GM12891 (cell line): ENCODE results near the gene QPCTL.

Source experiments
- DNase-seq: peaks from one replicate; pipeline ENCODE4 v3.0.0; 2011; ENCODE audit warnings: low spot score; ENCODE audit not compliant: insufficient read length
- FAIRE-seq: peaks from 2 replicates; lab custom pipeline; 2011; peaks lifted over from hg19 to GRCh38; lab: Jason Lieb, UNC
- PAX5 ChIP-seq: IDR thresholded peaks from 2 replicates; pipeline ENCODE4 v1.6.1; 2011; ENCODE audit warnings: low read length, moderate library complexity, mild to moderate bottlenecking; ENCODE audit not compliant: insufficient read depth, severe bottlenecking
- POLR2A ChIP-seq: IDR thresholded peaks from 2 replicates; pipeline ENCODE4 v1.6.1; 2011; ENCODE audit warnings: low read depth, low read length, control low read depth
- POLR2AphosphoS5 ChIP-seq: IDR thresholded peaks from 2 replicates; pipeline ENCODE4 v1.6.1; 2011; ENCODE audit warnings: low read depth, low read length, control low read depth
- POU2F2 ChIP-seq: IDR thresholded peaks from 2 replicates; pipeline ENCODE4 v1.6.1; 2011; ENCODE audit warnings: low read depth, mild to moderate bottlenecking, control low read depth, low read length, moderate library complexity
- SPI1 ChIP-seq: IDR thresholded peaks from 2 replicates; pipeline ENCODE4 v1.6.1; 2011; ENCODE audit warnings: low read depth, low read length, control low read depth
- TAF1 ChIP-seq: IDR thresholded peaks from 2 replicates; pipeline ENCODE4 v1.6.1; 2011; ENCODE audit warnings: low read depth, low read length, control low read depth

The QPCTL gene

GRCh38 chr19:45693106-45693788 lies 781 bp downstream of the QPCTL start:
- peak; percentile 54 for FAIRE-seq
- no peak for TF ChIP-seq TAF1
- TF ChIP-seq POLR2A: no peak
- no peak for TF ChIP-seq PAX5
- no peak for TF ChIP-seq SPI1
- TF ChIP-seq POU2F2: no peak; the same call in 1 of the 2 replicates
- TF ChIP-seq POLR2AphosphoS5: no peak
- no peak for DNase-seq

DNA sequence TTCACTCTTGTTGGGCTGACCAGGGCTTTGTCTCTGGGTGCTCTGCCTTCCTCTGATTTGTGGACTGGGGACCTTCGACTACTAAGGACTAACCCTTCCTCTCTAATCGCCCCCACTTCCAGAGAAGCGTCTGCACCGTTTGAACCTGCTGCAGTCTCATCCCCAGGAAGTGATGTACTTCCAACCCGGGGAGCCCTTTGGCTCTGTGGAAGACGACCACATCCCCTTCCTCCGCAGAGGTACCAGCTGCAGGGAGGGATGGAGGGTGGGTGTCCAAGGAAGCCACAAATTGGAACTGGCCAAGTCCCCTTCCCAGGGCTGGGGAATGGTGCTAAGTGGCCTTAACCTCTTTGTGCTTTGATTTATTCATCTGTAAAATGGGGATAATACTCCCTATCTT lies 9.2 kb downstream of the QPCTL start:
- DNase-seq (no peak), FAIRE-seq (no peak)
- no peak for TF ChIP-seq POU2F2
- TF ChIP-seq TAF1: no peak
- no peak for TF ChIP-seq PAX5
- TF ChIP-seq SPI1: no peak
- no peak for TF ChIP-seq POLR2A
- TF ChIP-seq POLR2AphosphoS5: no peak

GRCh38 chr19:45705115-45705514 lies 12.6 kb downstream of the QPCTL start:
- no peak for TF ChIP-seq POLR2AphosphoS5
- no peak for TF ChIP-seq PAX5
- no peak for TF ChIP-seq POU2F2
- no peak for TF ChIP-seq TAF1
- no peak for TF ChIP-seq SPI1
- no peak; the same call in 1 of the 2 replicates for TF ChIP-seq POLR2A
- FAIRE-seq: peak; percentile 33
- DNase-seq: no peak

DNA sequence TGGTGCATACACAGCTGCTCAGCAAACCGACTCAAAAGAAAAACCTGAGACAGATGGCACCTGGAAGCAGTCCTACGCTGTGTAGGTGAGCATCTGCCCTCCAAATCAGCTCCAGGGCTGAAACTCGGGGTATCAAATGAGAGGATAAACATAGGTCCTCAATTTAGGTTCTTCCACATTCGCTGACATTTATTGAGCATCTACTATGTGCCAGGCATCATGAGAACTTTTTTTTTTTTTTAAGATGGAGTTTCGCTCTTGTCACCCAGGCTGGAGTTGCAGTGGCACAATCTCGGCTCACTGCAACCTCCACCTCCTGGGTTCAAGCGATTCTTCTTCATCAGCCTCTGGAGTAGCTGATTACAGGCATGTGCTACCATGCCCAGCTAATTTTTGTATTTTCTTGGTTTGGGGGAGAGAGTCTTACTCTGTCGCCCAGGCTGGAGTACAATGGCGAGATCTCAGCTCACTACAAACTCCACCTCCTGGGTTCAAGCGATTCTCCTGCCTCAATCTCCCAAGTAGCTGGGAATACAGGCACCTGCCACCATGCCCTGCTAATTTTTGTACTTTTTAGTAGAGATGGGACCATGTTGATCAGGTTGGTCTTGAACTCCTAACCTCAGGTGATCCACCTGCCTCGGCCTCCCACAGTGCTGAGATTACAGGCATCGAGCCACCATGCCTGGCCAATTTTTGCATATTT lies 13.4 kb downstream of the QPCTL start:
- TF ChIP-seq POU2F2 (no peak), TAF1 (no peak), SPI1 (no peak), POLR2AphosphoS5 (0 out of 2 replicates have a peak, but pooled peaks have one; percentile 23)
- FAIRE-seq (peak; percentile 64), DNase-seq (no peak)

GRCh38 chr19:45710356-45711130 lies 18.1 kb downstream of the QPCTL start:
- no peak for TF ChIP-seq POU2F2
- no peak for TF ChIP-seq SPI1
- no peak for TF ChIP-seq TAF1
- no peak for TF ChIP-seq POLR2A
- no peak for TF ChIP-seq PAX5
- no peak for TF ChIP-seq POLR2AphosphoS5
- FAIRE-seq (no peak), DNase-seq (no peak)

DNA sequence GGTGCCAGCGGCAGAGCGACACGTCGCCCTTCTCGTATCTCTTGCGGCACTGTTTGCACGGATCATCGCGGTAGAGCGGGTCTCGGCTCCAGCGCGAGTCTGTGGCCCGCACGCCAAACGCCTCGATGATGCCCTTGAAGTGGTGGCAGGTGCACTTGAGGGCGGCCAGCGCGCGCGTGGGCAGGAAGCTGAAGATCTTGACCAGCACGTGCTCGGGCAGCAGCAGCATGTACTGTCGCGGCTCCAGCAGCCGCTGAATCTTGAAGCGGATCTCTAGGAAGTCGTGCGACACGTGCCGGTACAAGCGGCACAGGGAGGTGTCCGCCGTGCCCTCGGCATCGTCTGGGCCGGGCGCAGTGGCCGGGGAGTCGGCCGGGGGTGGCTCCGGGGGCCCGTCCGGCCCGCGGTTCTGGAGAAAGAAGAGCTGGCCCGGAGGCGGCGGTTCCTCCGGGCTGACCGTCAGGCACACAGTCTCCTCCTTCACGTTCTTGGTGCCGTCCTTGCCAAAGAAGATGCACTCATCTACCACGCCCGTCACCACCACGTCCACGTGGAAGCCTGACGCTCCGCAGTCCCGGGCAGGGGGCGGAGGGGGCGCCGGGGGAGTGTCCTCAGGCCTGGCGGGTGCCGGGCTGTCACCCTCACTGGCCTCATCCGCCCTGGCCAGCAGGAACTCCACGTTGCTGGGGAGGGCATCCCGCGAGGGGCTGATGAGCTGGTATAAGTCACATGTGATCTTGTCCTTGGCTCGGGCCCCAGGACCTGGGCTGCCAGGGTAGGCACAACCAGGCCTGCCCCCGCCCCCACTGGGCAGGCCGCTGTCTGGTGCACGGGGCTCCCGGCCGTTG lies 19.6 kb downstream of the QPCTL start:
- FAIRE-seq: no peak
- DNase-seq: no peak
- TF ChIP-seq SPI1 (no peak), TAF1 (no peak), POLR2A (no peak), POLR2AphosphoS5 (no peak), PAX5 (no peak), POU2F2 (no peak)

DNA sequence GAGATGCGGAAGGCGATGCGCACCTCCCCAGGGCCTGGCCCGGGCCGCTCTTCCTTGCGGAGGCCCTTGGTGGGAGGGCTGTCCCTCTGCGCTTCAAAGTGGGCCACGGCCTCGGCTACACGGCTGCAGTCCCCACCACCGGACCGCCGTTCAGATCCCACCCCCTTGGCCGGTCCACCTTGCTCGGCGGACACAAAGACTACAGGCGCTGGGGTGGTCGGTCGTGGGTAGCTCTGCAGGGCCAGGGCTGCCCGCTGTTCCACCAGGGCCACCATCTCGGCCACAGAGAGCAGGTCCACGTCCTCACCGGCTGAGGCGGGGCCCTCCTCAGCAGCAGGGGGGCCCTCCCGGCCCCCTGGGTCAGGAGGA lies 20.2 kb downstream of the QPCTL start:
- TF ChIP-seq POU2F2 (no peak), SPI1 (no peak), PAX5 (no peak), POLR2A (no peak), TAF1 (no peak), POLR2AphosphoS5 (no peak)
- DNase-seq (no peak), FAIRE-seq (no peak)

- TF ChIP-seq PAX5: no peak
- no peak for TF ChIP-seq SPI1
- TF ChIP-seq POLR2A: no peak
- no peak for TF ChIP-seq POU2F2
- no peak for TF ChIP-seq TAF1
- no peak for TF ChIP-seq POLR2AphosphoS5
Measured at GRCh38 chr19:45713141-45713540, 20.7 kb downstream of the QPCTL start.

GRCh38 chr19:45715139-45715538 lies 22.7 kb downstream of the QPCTL start:
- FAIRE-seq (no peak), DNase-seq (no peak)
- TF ChIP-seq POLR2A (no peak), PAX5 (no peak), POLR2AphosphoS5 (no peak), POU2F2 (no peak)

More at GRCh38 chr19:45713141-45713540, 20.7 kb downstream of the QPCTL start:
- DNase-seq (no peak), FAIRE-seq (no peak)
